Tibial nerve (tissue), 4 donors: ENCODE results near the gene PTPRT.

ENCODE experiments used
- CTCF ChIP-seq, 5 experiments: fragments of 200-600 bp in 3 of 5; fragments of 450-650 bp in 2 of 5; sonication (generic) in 3 of 5; IDR thresholded peaks; one replicate each; pipeline ENCODE4 v1.5.1; 2016 to 2019; ENCODE audit warnings: antibody characterized with exemption in 5 of 5, mild to moderate bottlenecking in 3 of 5, moderate library complexity in 2 of 5
- EP300 ChIP-seq, 2 donors: sonication (generic); formaldehyde crosslinking; IDR thresholded peaks; one replicate each; pipeline ENCODE4 v1.6.1; 2017; ENCODE audit warnings: antibody characterized with exemption in 2 of 2, mild to moderate bottlenecking in 1 of 2

DNA sequence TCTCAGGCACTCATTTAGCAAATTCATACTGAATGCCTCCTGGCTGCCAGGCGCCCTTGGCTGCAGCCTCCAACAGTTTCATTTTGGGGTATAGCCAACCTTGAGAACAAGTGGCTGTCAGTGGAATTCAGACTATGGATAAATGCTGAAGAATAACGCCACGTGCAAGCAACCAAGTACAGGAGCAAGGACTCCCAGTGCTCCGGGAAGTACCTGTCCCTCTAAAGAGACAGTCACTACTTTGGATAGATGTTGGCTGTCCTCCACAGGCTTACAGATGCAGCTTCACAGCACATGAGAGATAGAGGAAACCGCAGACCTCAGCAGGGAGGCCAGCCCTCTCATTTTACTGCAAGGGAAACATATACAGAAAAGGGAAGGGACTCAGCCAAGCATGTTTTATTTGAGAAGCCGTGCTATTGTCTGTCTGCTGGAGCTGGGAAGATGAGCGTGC lies 658.2 kb downstream of the PTPRT start:
- TF ChIP-seq EP300 (IDR thresholded peaks at IDR 0.05) (no peak), CTCF (IDR thresholded peaks at IDR 0.05) (no peak)
